Prostate gland (tissue), 2 donors: ENCODE results near the gene PM20D1.
"Not testable (repeated sequence)": the region's sequence is repeated elsewhere in the genome, so short reads cannot be mapped to it uniquely, and the experiment has no call there.

Source experiments
- CTCF ChIP-seq, 4 experiments: fragments of 200-600 bp in 2 of 4; fragments of 450-650 bp in 2 of 4; sonication (generic) in 2 of 4; IDR thresholded peaks; 1 replicate in 3 of 4; 2 replicates in 1 of 4; pipeline ENCODE4 v1.5.1; 2016 to 2019; ENCODE audit warnings: antibody characterized with exemption in 4 of 4, mild to moderate bottlenecking in 2 of 4, moderate library complexity in 2 of 4
- POLR2AphosphoS5 ChIP-seq: sonication (generic); formaldehyde crosslinking; IDR thresholded peaks from one replicate; pipeline ENCODE4 v1.6.1; 2017; ENCODE audit warnings: antibody characterized with exemption

- TF ChIP-seq POLR2AphosphoS5; CTCF (IDR thresholded peaks at IDR 0.05): not testable (repeated sequence)
Observed at GRCh38 chr1:205891481-205891880, 41.5 kb upstream of the PM20D1 start.
